ENCODE data around the gene LOC101059915.
"Not testable (repeated sequence)": the region's sequence is repeated elsewhere in the genome, so short reads cannot be mapped to it uniquely, and the experiment has no call there.

- TF ChIP-seq CTCF (IDR thresholded peaks at IDR 0.05; ENCODE audit: low read length); EZH2 (optimal IDR thresholded peaks at IDR 0.05; ENCODE audit: low read depth, low read length): not testable (repeated sequence)
These were observed 4.1 kb upstream of the LOC101059915 start for GRCh38 chrX:71663238-71663637.

Measured in MM.1S (cell line).